NOMO-1 (cell line): ENCODE measurements around the gene ATP5F1C.
A peak's percentile ranks its signal among the peaks of the same experiment; 100 is the strongest.
"Not testable (repeated sequence)": the region's sequence is repeated elsewhere in the genome, so short reads cannot be mapped to it uniquely, and the experiment has no call there.

Source experiments
- DNase-seq, 2 experiments: peaks; one replicate each; lab custom pipeline; 2025; ENCODE audit not compliant: unreplicated experiment in 2 of 2; lab: John Stamatoyannopoulos, UW

Gene ATP5F1C

GRCh38 chr10:7792541-7792940 lies 4.6 kb downstream of the ATP5F1C start:
- DNase-seq: no peak

- DNase-seq: no peak
Measured at GRCh38 chr10:7794251-7795026, 6.5 kb downstream of the ATP5F1C start.

GRCh38 chr10:7795605-7796004 lies 7.6 kb downstream of the ATP5F1C start:
- DNase-seq: no peak

- no peak for DNase-seq
Measured at GRCh38 chr10:7797582-7797981, 9.6 kb downstream of the ATP5F1C start.

GRCh38 chr10:7802606-7803005 lies 14.6 kb downstream of the ATP5F1C start:
- DNase-seq: no peak

GRCh38 chr10:7804216-7804615 lies 16.2 kb downstream of the ATP5F1C start:
- no peak for DNase-seq

GRCh38 chr10:7804741-7805140 lies 16.8 kb downstream of the ATP5F1C start:
- no peak for DNase-seq

- DNase-seq: no peak
Measured at GRCh38 chr10:7808686-7809267, 20.8 kb downstream of the ATP5F1C start.

GRCh38 chr10:7810443-7810842 lies 22.5 kb downstream of the ATP5F1C start:
- DNase-seq: no peak

- no peak for DNase-seq
Measured at GRCh38 chr10:7811000-7811399, 23.0 kb downstream of the ATP5F1C start.

GRCh38 chr10:7811743-7812142 lies 23.8 kb downstream of the ATP5F1C start:
- not testable (repeated sequence) for DNase-seq

GRCh38 chr10:7813481-7813880 lies 25.5 kb downstream of the ATP5F1C start:
- no peak for DNase-seq

- DNase-seq: no peak
Measured at GRCh38 chr10:7817576-7817975, 29.6 kb downstream of the ATP5F1C start.

GRCh38 chr10:7817984-7818294 lies 30.0 kb downstream of the ATP5F1C start:
- no peak for DNase-seq

GRCh38 chr10:7818295-7819120 lies 30.5 kb downstream of the ATP5F1C start, which contains the start of gene TAF3:
Gene TAF3, plus strand, starts transcription at chr10:7818505. Its CDS starts 205 bp downstream, at chr10:7818710.
- peak; percentile 86 to 91 for DNase-seq

GRCh38 chr10:7819121-7819460 lies 31.1 kb downstream of the ATP5F1C start:
- peak; percentile 28 to 57 for DNase-seq

- no peak for DNase-seq
Measured at GRCh38 chr10:7824251-7824650, 36.3 kb downstream of the ATP5F1C start.

- no peak for DNase-seq
Measured at GRCh38 chr10:7826971-7827370, 39.0 kb downstream of the ATP5F1C start.

GRCh38 chr10:7829289-7829834 lies 41.4 kb downstream of the ATP5F1C start:
- no peak for DNase-seq

GRCh38 chr10:7832060-7832459 lies 44.1 kb downstream of the ATP5F1C start:
- DNase-seq: no peak

GRCh38 chr10:7833210-7833609 lies 45.2 kb downstream of the ATP5F1C start:
- no peak for DNase-seq
